PFSK-1 (cell line): Measurements from ENCODE around the gene NEDD4L.

Experiments
- FOXP2 ChIP-seq: optimal IDR thresholded peaks from 2 replicates; pipeline ENCODE3; 2011; ENCODE audit warnings: borderline replicate concordance, control low read depth, inconsistent platforms; ENCODE audit not compliant: insufficient read depth; ENCODE audit errors: extremely low read length, extremely low read depth
- POLR2AphosphoS5 ChIP-seq: IDR thresholded peaks from 2 replicates; pipeline ENCODE4 v1.6.1; 2012; ENCODE audit warnings: low read depth, mild to moderate bottlenecking, control low read depth, low read length, moderate library complexity
- TAF1 ChIP-seq: IDR thresholded peaks from 2 replicates; pipeline ENCODE4 v1.6.1; 2012; ENCODE audit warnings: low read length, control low read depth, borderline replicate concordance; ENCODE audit not compliant: insufficient read depth

DNA sequence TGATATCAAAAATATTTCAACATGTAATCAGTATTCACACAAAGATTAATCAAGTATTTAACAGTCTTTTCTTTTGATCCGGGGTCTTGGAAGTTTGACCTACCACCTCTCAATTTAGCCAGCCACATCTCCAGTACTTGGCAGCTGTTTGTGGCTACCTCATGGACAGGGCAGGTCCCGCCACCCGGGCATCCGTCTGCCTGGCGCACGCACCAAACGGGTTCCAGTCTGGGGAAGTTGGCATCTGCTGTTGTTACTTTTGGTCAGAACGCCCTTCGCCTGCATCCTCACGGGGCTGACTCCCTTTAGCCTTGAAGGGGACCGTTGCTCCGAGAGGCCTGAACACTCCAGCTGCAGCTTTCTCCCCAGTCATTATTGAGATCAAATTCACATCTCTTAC, 81.7 kb downstream of the NEDD4L start:
- TF ChIP-seq FOXP2 = no peak
- no peak for TF ChIP-seq TAF1
- no peak for TF ChIP-seq POLR2AphosphoS5
